GM12875 (cell line): ENCODE measurements around the gene EPAS1.

Source experiments
- H3K4me3 ChIP-seq: one replicate; pipeline ENCODE4 v1.5.1; 2011; ENCODE audit warnings: low read depth, low read length, control low read depth
- TF ChIP-seq, protein P1 (sequence below): IDR thresholded peaks from 2 replicates; pipeline ENCODE4 v1.5.1; 2011; ENCODE audit warnings: low read depth, mild to moderate bottlenecking, control low read depth, inconsistent platforms, low read length, moderate library complexity, borderline replicate concordance; ENCODE audit not compliant: insufficient read depth

Gene EPAS1

DNA sequence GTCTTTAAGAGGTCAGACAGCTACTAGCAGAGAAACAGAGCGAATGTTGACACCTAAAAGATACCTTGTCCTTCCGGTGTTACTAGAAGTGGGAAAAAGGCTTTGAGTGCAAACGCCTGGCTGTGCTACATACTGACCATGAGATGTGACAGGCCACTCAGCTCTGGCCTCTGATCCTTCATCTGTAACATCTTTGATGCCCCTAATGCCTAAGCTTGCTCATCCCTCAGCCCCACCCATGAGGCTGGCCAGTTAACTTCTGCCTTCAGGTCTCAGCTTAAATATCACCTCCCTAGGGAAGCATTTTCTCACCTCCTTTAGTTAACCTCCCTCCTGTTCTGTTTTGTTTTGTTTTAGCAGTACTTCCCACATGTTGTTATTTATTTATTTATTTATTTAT is 15.9 kb downstream of the EPAS1 start:
- TF ChIP-seq, protein P1, sequence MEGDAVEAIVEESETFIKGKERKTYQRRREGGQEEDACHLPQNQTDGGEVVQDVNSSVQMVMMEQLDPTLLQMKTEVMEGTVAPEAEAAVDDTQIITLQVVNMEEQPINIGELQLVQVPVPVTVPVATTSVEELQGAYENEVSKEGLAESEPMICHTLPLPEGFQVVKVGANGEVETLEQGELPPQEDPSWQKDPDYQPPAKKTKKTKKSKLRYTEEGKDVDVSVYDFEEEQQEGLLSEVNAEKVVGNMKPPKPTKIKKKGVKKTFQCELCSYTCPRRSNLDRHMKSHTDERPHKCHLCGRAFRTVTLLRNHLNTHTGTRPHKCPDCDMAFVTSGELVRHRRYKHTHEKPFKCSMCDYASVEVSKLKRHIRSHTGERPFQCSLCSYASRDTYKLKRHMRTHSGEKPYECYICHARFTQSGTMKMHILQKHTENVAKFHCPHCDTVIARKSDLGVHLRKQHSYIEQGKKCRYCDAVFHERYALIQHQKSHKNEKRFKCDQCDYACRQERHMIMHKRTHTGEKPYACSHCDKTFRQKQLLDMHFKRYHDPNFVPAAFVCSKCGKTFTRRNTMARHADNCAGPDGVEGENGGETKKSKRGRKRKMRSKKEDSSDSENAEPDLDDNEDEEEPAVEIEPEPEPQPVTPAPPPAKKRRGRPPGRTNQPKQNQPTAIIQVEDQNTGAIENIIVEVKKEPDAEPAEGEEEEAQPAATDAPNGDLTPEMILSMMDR = no peak
- no peak overlapping the region for H3K4me3 ChIP-seq

GRCh38 chr2:46314065-46314835 is 17.0 kb downstream of the EPAS1 start:
- TF ChIP-seq, protein P1 = no peak
- no peak overlapping the region for H3K4me3 ChIP-seq

GRCh38 chr2:46315103-46315890 is 18.1 kb downstream of the EPAS1 start:
- TF ChIP-seq, protein P1 = no peak
- H3K4me3 ChIP-seq = no peak overlapping the region

DNA sequence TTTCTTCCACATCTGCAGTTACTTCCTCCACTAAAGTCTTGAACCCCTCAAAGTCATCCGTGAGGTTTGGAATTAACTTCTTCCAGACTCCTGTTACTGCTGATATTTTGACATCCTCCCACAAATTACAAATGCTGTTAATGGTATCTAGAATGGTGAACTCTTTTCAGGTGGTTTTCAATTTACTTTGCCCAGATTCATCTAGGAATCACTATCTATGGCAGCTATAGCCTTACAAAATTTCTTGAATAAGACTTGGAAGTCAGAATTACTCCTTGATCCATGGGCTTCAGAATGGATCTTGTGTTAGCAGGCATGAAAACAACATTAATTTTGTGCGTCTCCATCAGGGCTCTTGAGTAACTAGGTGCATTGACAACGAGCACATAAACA is 19.9 kb downstream of the EPAS1 start:
- H3K4me3 ChIP-seq = no peak overlapping the region
- TF ChIP-seq, protein P1 = no peak

DNA sequence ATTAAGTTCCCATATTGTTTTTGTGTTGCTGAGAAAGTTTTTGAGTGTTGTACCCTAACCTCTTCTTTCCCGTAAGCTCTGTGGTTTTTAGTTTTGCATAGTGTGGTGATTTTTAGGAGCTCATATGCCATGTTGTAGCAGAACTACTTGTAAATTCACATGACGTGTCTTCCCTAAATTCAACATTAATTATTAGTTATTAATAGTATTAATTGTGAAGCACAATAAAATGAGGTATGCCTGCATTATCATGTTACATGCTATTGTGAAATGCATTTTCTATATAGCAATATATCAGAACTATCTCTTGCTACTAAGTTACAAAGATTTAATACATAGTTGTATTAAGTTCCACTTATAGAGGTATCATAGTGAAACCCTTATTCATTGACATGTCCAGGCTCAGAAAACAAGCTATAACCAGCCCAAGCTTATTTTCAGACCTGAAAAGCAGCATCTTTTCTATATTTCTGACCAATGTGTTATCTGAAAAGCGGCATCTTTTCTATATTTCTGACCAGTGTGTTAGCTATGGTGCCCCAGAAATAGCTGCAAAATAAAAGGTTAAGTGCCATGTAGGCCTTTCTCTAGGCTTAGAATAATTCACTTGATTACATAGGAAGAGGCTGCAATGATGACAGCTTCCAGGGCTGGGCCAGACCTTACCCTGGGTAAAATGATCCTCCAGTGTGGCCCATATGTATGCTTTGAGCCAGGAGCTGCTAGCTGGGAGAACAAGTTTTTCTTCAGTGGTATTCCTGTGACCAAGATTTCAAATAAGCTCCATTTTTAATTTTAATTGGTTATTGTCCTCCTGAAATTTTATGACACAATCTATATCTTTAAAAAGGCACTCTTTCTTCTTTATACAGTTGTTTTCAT is 21.6 kb downstream of the EPAS1 start:
- H3K4me3 ChIP-seq = no peak overlapping the region

DNA sequence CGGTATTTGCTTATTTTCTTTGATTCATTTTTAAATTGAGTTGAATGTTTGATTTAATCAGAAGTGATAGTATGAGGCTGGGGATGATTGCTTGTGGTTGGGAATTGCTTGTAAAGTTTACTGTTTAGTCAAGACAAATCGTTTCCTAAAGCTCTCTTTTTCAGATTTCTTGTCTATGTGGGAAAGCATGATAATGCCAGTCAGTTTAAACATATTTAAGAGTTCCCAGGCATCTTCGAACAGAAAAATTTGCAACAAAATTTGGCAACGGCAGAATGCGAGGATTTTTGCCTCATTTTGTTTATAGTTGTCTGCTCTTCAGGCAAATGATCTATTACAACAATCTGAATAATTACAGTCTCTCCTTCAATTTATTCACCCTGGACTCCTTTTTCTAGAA is 22.5 kb downstream of the EPAS1 start:
- no peak overlapping the region for H3K4me3 ChIP-seq
- TF ChIP-seq, protein P1 = no peak

More for the DNA sequence above, 21.6 kb downstream of the EPAS1 start:
- TF ChIP-seq, protein P1 = no peak
